ENCODE results near the gene CAMK2D. TPM values are rescaled to one million over a fixed set of nuclear protein-coding genes. Genes with fewer than 3 reads are reported as not detected.

The CAMK2D gene
- total and polyA plus RNA-seq, 8 donors: 4.0 to 23.1 (median 9.8) TPM

DNA sequence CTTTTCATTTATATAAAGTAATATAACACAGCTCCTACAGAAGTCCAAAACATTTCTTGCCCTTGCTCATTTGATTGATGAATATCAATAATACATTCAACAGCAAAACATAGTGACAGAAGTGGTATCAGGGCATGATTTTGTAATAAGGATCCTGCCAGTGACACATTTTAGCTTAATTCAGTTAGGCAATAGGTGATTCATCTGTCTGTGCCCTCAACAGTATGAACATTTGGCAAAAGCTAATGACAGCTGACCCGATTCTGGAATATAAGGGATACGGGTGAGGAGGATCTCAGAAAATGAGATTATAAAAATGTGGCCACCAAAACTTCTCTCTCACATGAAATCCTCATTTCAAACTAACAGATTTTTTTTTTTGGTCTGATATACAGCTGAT lies 294.0 kb downstream of the CAMK2D start:
- FAIRE-seq (no peak), ATAC-seq (peak in 3 of 4 donors; percentile 27 to 74 (median 33))
- 88% methylated on average over 2 of the region's 2 CpGs for WGBS, 2 donors

DNA sequence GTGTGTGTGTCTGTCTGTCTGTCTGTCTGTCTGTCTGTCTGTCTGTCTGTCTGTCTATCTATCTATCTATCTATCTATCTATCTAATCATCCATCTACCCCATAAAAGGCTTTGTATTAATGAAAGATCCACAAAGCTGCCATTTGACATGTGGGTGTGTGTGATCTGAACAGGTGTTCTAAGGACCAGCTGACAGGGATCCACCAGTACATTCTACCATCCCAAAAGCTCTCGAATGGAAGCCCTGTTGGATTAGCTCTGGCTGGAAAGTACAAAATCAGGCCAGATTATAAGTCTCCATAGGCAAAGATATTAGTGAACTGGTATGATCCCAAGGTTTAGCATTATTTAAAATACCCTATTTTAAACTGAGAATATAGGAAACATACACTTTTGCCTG lies 299.3 kb downstream of the CAMK2D start:
- Histone ChIP-seq H3K4me1 (no peaks in the 10 kb centered on the region), H3K36me3 (peaks cover 0 to 10% (median 0%) of the 10 kb centered on the region in 3 donors), H3K4me3 (no peak overlapping the region), H3K9me3 (no peaks in the 10 kb centered on the region), H3K27me3 (no peaks in the 10 kb centered on the region), H3K27ac (no peak overlapping the region)
- no peak for FAIRE-seq
- no peak for TF ChIP-seq CTCF (IDR thresholded peaks at IDR 0.05)
- DNase-seq: no peak
- intact Hi-C loops (cut with DNase I): no loop called here
- no peak for ATAC-seq
- WGBS, 2 donors: 96 to 100% methylated on average over 1 of the region's 1 CpG

More for the DNA sequence above, 294.0 kb downstream of the CAMK2D start:
- Histone ChIP-seq H3K9me3 (no peaks in the 10 kb centered on the region), H3K36me3 (peaks cover 0 to 7% (median 0%) of the 10 kb centered on the region in 3 donors), H3K27me3 (no peaks in the 10 kb centered on the region), H3K4me3 (no peak overlapping the region), H3K4me1 (no peaks in the 10 kb centered on the region), H3K27ac (peak overlapping the region in 1 of 4 donors; percentile 28)
- no peak for TF ChIP-seq CTCF (IDR thresholded peaks at IDR 0.05)
- intact Hi-C loops (cut with DNase I): no loop called here
- DNase-seq: no peak

GRCh38 chr4:113461281-113461680 lies 300.3 kb downstream of the CAMK2D start:
- no peak for DNase-seq

DNA sequence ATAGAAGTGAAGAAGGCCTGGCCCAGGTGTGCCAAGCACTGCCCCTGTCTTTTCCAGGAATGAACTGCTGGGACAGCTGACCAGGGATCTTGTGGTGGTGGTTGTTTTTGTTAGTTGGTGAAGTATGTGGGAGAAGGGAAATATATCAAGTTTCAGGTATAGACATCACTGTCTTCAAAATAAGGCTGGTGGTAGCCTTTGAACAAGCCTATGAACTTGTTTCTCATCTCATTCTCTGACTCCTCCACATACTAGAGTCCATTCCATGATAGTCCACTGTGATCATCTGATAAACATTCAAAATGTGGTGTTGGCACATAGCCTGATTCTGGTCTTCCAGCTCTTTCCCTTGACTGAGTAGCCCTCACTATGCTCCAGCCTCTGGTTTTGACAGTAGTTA lies 303.7 kb downstream of the CAMK2D start:
- no peak overlapping the region for H3K27ac ChIP-seq
- no peak for TF ChIP-seq CTCF (IDR thresholded peaks at IDR 0.05)
- intact Hi-C loops (cut with DNase I): no loop called here
- no peaks in the 10 kb centered on the region for H3K27me3 ChIP-seq
- H3K4me1 ChIP-seq: no peaks in the 10 kb centered on the region
- ATAC-seq (no peak), DNase-seq (no peak), FAIRE-seq (no peak)
- peaks cover 0 to 3% (median 0%) of the 10 kb centered on the region in 3 donors for H3K36me3 ChIP-seq
- no peaks in the 10 kb centered on the region for H3K9me3 ChIP-seq
- no peak overlapping the region for H3K4me3 ChIP-seq

More at GRCh38 chr4:113461281-113461680, 300.3 kb downstream of the CAMK2D start:
- no peaks in the 10 kb centered on the region for H3K27me3 ChIP-seq
- H3K4me3 ChIP-seq: no peak overlapping the region
- no peak for TF ChIP-seq CTCF (IDR thresholded peaks at IDR 0.05)
- FAIRE-seq: no peak
- no peaks in the 10 kb centered on the region for H3K4me1 ChIP-seq
- intact Hi-C loops (cut with DNase I): no loop called here
- H3K27ac ChIP-seq: no peak overlapping the region
- H3K9me3 ChIP-seq: no peaks in the 10 kb centered on the region
- ATAC-seq: no peak
- H3K36me3 ChIP-seq: peaks cover 0 to 10% (median 0%) of the 10 kb centered on the region in 3 donors

DNA sequence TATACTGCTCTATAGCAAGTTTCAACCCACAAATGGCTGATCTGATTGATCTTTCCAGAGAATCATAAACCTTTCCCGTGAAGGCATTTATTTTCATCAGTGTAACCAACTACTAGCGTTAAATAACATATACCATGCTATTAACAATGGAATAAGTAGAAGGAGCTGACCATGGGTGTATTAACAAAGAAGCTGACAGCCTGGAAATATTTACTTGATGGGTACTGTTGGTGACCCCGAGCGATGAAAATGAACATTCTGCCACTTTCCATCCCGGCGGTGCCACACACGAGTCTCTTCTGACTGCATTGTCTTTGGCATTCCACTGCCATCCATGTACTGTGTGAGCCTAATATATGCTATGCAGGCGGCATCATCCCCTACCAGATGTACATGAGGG lies 304.4 kb downstream of the CAMK2D start:
- H3K36me3 ChIP-seq: peaks cover 0 to 3% (median 0%) of the 10 kb centered on the region in 3 donors
- no peaks in the 10 kb centered on the region for H3K27me3 ChIP-seq
- H3K4me3 ChIP-seq: no peak overlapping the region
- no peaks in the 10 kb centered on the region for H3K4me1 ChIP-seq
- no peak for TF ChIP-seq CTCF (IDR thresholded peaks at IDR 0.05)
- DNase-seq (no peak), ATAC-seq (no peak), FAIRE-seq (no peak)
- H3K9me3 ChIP-seq: no peaks in the 10 kb centered on the region
- no peak overlapping the region for H3K27ac ChIP-seq
- intact Hi-C loops (cut with DNase I): no loop called here
- 96 to 98% methylated on average over 8 of the region's 8 CpGs for WGBS, 2 donors
